GM18907 (cell line): ENCODE data around the gene MVB12A.

Experiments used
- ATAC-seq: cut with Tn5 transposase; IDR thresholded peaks from one replicate; pipeline ENCODE4 v1.9.1; 2021; ENCODE audit warnings: mild to moderate bottlenecking, moderate library complexity; ENCODE audit not compliant: unreplicated experiment

Gene MVB12A

GRCh38 chr19:17404621-17405249 lies 15.1 kb upstream of the MVB12A start:
- peak; percentile 28 for ATAC-seq

- ATAC-seq, result peak; percentile 79
Observed at GRCh38 chr19:17405250-17406045, 14.4 kb upstream of the MVB12A start, which contains the start of gene BST2. TSS of gene BST2 (minus strand) at chr19:17405630. CDS start at chr19:17405575, 55 bp downstream.

- ATAC-seq, result peak; percentile 28
Observed at GRCh38 chr19:17406046-17406886, 13.6 kb upstream of the MVB12A start.

GRCh38 chr19:17406887-17407196 lies 13.0 kb upstream of the MVB12A start:
- ATAC-seq, result no peak

- no peak for ATAC-seq
Observed at GRCh38 chr19:17409990-17410389, 9.9 kb upstream of the MVB12A start.

GRCh38 chr19:17411801-17412200 lies 8.0 kb upstream of the MVB12A start:
- ATAC-seq, result no peak

GRCh38 chr19:17414097-17414496 lies 5.8 kb upstream of the MVB12A start:
- no peak for ATAC-seq

GRCh38 chr19:17415121-17415520 lies 4.7 kb upstream of the MVB12A start:
- ATAC-seq, result no peak

- ATAC-seq, result no peak
Observed at GRCh38 chr19:17418710-17419109, 1.1 kb upstream of the MVB12A start.

- no peak for ATAC-seq
Observed at GRCh38 chr19:17419154-17419620, 660 bp upstream of the MVB12A start.

GRCh38 chr19:17420475-17420924 lies 653 bp downstream of the MVB12A start:
- ATAC-seq, result peak; percentile 39

GRCh38 chr19:17421942-17422341 lies 2.1 kb downstream of the MVB12A start:
- ATAC-seq, result no peak

- no peak for ATAC-seq
Observed at GRCh38 chr19:17423429-17424208, 3.8 kb downstream of the MVB12A start.

- no peak for ATAC-seq
Observed at GRCh38 chr19:17424743-17425365, 5.0 kb downstream of the MVB12A start.

GRCh38 chr19:17429641-17430113 lies 9.8 kb downstream of the MVB12A start:
- no peak for ATAC-seq

- ATAC-seq, result no peak
Observed at GRCh38 chr19:17431417-17431816, 11.6 kb downstream of the MVB12A start.

GRCh38 chr19:17435218-17435617 lies 15.4 kb downstream of the MVB12A start:
- ATAC-seq, result no peak

GRCh38 chr19:17436094-17436873 lies 16.4 kb downstream of the MVB12A start:
- ATAC-seq, result no peak

GRCh38 chr19:17436874-17437267 lies 17.0 kb downstream of the MVB12A start:
- ATAC-seq, result no peak
